ENCODE measurements around the gene RNU6-9. TPM values are rescaled to one million over a fixed set of nuclear protein-coding genes. Genes with fewer than 3 reads are reported as not detected.

RNU6-9 gene
- total RNA-seq, 4 donors from 2014 or later = not detected

DNA sequence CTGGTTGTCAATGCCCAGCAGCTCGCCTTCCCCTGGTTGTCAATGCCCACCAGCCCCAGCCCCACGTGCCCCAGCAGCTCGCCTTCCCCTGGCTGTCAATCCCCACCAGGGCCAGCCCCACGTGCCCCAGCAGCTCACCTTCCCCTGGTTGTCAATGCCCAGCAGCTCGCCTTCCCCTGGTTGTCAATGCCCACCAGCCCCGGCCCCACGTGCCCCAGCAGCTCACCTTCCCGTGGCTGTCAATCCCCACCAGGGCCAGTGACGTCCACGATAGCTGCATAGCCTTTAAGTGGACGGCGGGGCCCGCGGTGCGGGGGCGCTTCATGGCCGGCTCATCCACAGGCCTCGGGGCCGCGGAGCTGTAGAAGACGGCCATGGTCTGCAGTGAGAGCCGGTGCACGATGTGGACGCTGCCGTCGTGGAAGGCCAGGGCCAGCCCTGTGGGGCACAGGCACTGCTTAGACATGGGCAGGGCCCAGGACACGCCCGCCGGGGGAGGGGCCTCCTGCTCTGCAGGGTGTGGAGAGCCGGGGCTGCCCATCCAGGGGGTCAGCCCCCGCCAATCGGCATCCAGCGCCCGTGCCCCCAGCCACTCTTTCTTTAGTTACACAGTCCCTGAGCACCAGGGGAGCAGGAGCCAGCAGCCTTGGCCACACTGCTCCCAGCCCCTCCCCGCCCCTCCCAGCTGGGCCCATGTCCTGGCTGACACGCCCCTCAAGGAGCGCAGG, 13.4 kb upstream of the RNU6-9 start:
- DNase-seq (ENCODE audit: low spot score in 2 of 2) = no peak

GRCh38 chr19:881385-882071, 11.8 kb upstream of the RNU6-9 start:
- H3K27me3 ChIP-seq = no peaks in the 10 kb centered on the region
- H3K9me3 ChIP-seq = no peaks in the 10 kb centered on the region
- H3K36me3 ChIP-seq = peaks cover 0 to 92% (median 26%) of the 10 kb centered on the region in 3 donors
- TF ChIP-seq POLR2A (IDR thresholded peaks at IDR 0.05) = no peak
- TF ChIP-seq, protein P1, sequence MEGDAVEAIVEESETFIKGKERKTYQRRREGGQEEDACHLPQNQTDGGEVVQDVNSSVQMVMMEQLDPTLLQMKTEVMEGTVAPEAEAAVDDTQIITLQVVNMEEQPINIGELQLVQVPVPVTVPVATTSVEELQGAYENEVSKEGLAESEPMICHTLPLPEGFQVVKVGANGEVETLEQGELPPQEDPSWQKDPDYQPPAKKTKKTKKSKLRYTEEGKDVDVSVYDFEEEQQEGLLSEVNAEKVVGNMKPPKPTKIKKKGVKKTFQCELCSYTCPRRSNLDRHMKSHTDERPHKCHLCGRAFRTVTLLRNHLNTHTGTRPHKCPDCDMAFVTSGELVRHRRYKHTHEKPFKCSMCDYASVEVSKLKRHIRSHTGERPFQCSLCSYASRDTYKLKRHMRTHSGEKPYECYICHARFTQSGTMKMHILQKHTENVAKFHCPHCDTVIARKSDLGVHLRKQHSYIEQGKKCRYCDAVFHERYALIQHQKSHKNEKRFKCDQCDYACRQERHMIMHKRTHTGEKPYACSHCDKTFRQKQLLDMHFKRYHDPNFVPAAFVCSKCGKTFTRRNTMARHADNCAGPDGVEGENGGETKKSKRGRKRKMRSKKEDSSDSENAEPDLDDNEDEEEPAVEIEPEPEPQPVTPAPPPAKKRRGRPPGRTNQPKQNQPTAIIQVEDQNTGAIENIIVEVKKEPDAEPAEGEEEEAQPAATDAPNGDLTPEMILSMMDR (IDR thresholded peaks at IDR 0.05) = no peak
- no peak for TF ChIP-seq EP300 (IDR thresholded peaks at IDR 0.05)
- H3K4me1 ChIP-seq = no peaks in the 10 kb centered on the region
- 96% methylated on average over 24 to 30 of the region's 34 CpGs for WGBS, 2 donors
- no peak overlapping the region for H3K4me3 ChIP-seq
- no peak for DNase-seq (ENCODE audit: low spot score in 2 of 2)
- H3K27ac ChIP-seq = no peak overlapping the region

More for the DNA sequence above, 13.4 kb upstream of the RNU6-9 start:
- Histone ChIP-seq H3K4me1 (no peaks in the 10 kb centered on the region), H3K27me3 (no peaks in the 10 kb centered on the region), H3K9me3 (no peaks in the 10 kb centered on the region), H3K27ac (no peak overlapping the region), H3K4me3 (no peak overlapping the region), H3K36me3 (peaks cover 0 to 92% (median 17%) of the 10 kb centered on the region in 3 donors)
- TF ChIP-seq EP300 (IDR thresholded peaks at IDR 0.05) (no peak), POLR2A (IDR thresholded peaks at IDR 0.05) (no peak)
- TF ChIP-seq, protein P1 (IDR thresholded peaks at IDR 0.05) = no peak
- 87% methylated on average over 21 to 34 of the region's 37 CpGs for WGBS, 2 donors

- Histone ChIP-seq H3K4me3 (no peak overlapping the region), H3K27ac (no peak overlapping the region), H3K36me3 (peaks cover 0 to 96% (median 26%) of the 10 kb centered on the region in 3 donors), H3K4me1 (no peaks in the 10 kb centered on the region), H3K9me3 (no peaks in the 10 kb centered on the region), H3K27me3 (no peaks in the 10 kb centered on the region)
- WGBS, 2 donors = 92% methylated on average over 30 of the region's 30 CpGs
- DNase-seq (ENCODE audit: low spot score in 2 of 2) = no peak
- TF ChIP-seq EP300 (IDR thresholded peaks at IDR 0.05) (no peak), POLR2A (IDR thresholded peaks at IDR 0.05) (no peak)
- TF ChIP-seq, protein P1 (IDR thresholded peaks at IDR 0.05) = no peak
Measured at GRCh38 chr19:882871-883497, 10.3 kb upstream of the RNU6-9 start.

- no peak for TF ChIP-seq POLR2A (IDR thresholded peaks at IDR 0.05)
- TF ChIP-seq EP300 (IDR thresholded peaks at IDR 0.05) = no peak
- TF ChIP-seq, protein P1 (IDR thresholded peaks at IDR 0.05) = no peak
- 84 to 91% methylated on average over 22 of the region's 22 CpGs for WGBS, 2 donors
- no peak for DNase-seq (ENCODE audit: low spot score in 2 of 2)
- Histone ChIP-seq H3K36me3 (peaks cover 0 to 100% (median 26%) of the 10 kb centered on the region in 3 donors), H3K27ac (no peak overlapping the region), H3K4me3 (no peak overlapping the region), H3K4me1 (no peaks in the 10 kb centered on the region), H3K9me3 (no peaks in the 10 kb centered on the region), H3K27me3 (no peaks in the 10 kb centered on the region)
Measured at GRCh38 chr19:883661-884211, 9.5 kb upstream of the RNU6-9 start.

Measured in tibial nerve (tissue), 4 donors.